Activated T-cell treated with anti-CD3 and anti-CD28 coated beads, Interleukin-2, amount 50 U/mL, for 72 hours (primary cell): ENCODE measurements around the gene CTDSPL. TPM values are rescaled to one million over a fixed set of nuclear protein-coding genes. Genes with fewer than 3 reads are reported as not detected.
"Not testable (repeated sequence)": the region's sequence is repeated elsewhere in the genome, so short reads cannot be mapped to it uniquely, and the experiment has no call there.

Experiments
- ATAC-seq, 2 donors: fragments of 150-1000 bp; cut with Tn5 transposase; replicated peaks in 1 of 2; 2 replicates each; pipeline ENCODE4 v1.10.0; 2021; ENCODE audit warnings: moderate library complexity in 2 of 2, mild to moderate bottlenecking in 1 of 2
- DNase-seq, 2 donors: peaks; one replicate each; pipeline ENCODE4 v3.0.0; 2021 to 2022; ENCODE audit warnings: mixed read lengths in 1 of 2
- H3K27ac Mint-ChIP-seq: one replicate; pipeline ENCODE4 v1.8.0; 2022; ENCODE audit warnings: mild to moderate bottlenecking, moderate library complexity, mixed read lengths
- H3K27me3 Mint-ChIP-seq: one replicate; pipeline ENCODE4 v1.8.0; 2022; ENCODE audit warnings: low read depth, mixed read lengths
- H3K36me3 Mint-ChIP-seq, 2 donors: one replicate each; pipeline ENCODE4 v1.8.0; 2022; ENCODE audit warnings: mixed read lengths in 2 of 2, mild to moderate bottlenecking in 1 of 2; ENCODE audit not compliant: insufficient read depth in 2 of 2
- H3K4me1 Mint-ChIP-seq: one replicate; pipeline ENCODE4 v1.8.0; 2022; ENCODE audit warnings: low read depth, mixed read lengths
- H3K4me3 Mint-ChIP-seq, 2 donors: one replicate each; pipeline ENCODE4 v1.8.0; 2022; ENCODE audit warnings: mild to moderate bottlenecking in 2 of 2, mixed read lengths in 2 of 2, moderate library complexity in 2 of 2
- H3K9me3 Mint-ChIP-seq, 2 donors: one replicate each; pipeline ENCODE4 v1.8.0; 2022; ENCODE audit warnings: mixed read lengths in 2 of 2
- total RNA-seq, 2 donors: library from RNA; stranded (reverse); gene quantifications; one replicate each; pipeline ENCODE4 v1.2.3, GENCODE V29; 2022

CTDSPL gene
- total RNA-seq, 2 donors from 2014 or later = 6.3 to 7.0 TPM

DNA sequence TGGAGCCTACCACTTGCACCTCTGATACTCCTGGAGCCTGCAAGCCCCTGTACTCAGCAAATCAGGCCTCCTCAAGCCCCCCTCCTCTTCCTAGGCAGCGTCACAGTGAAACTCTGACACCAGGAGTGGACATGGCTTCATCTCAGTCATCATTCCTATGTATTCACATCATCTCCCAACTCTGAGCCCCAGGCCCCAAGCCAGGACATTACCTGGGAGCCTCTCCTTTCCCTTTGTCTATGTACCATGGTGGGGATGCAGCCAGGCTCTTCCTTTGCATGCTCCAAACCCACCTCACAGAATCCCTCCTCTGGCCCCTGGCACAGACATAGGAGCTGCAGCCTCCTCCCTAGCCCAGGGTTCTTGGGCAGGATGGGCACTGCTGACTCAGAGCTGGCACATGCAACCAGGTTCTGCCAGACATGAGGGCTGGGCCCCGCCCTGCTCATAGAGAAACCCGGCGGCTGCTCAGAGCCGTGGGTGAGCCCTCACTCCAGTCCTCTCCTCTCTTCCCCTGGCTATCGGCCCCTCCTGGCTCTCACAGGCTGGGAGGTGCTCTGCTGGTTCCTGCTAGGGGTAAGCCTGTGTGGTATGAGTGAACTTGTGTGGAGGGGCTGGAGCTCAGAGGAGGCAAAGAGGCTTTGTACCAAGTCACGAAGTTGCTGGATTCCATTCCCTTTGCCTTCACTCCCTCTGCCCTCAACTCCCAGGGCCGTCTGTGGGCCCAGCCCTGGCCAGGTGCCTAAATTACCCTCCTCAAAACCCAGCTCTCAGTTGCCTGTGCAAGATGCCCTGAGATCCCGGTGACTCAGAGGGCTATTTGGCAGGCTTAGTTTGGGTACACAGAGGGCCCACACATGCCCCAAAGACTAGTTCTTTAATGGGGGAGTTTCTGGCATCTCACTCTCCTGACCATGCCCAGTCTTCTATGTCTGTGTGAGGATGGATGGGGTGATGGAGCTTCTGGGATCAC, 169.6 kb downstream of the CTDSPL start:
- Mint-ChIP-seq H3K4me3 (peak overlapping the region; percentile 48 to 74), H3K4me1 (peaks cover 17% of the 10 kb centered on the region), H3K27me3 (peaks cover 23% of the 10 kb centered on the region), H3K9me3 (no peaks in the 10 kb centered on the region), H3K36me3 (peaks cover 2 to 5% of the 10 kb centered on the region in 2 donors), H3K27ac (no peak overlapping the region)
- DNase-seq = peak; percentile 53 to 65
- peak; percentile 80 to 85 for ATAC-seq

DNA sequence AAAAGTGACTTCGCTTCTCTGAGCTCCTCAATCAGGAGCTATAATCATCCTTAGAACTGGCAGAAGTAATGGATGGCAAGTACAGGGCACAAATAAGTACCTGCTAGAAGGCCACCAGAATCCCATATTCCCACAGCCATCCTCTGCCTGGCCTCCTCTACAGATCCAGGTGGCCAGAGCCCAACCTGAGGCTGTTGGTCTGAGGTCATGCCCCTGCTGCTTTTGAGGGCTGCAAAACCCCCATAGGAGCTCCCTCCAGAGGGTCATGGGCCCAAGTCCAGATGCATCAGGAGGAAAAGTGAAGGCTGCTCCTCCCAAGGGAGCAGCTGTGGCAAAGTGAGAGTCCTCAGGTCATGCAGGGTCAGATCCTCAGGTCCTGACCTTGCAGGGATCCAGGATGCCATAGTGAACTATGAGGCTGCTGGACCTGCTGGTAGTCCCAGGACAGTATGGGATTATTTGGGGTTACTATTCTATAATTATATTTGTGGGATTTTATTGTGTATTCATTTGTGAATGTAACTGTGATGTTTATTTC, 170.7 kb downstream of the CTDSPL start:
- DNase-seq = no peak
- Mint-ChIP-seq H3K27ac (no peak overlapping the region), H3K4me1 (peaks cover 17% of the 10 kb centered on the region)

DNA sequence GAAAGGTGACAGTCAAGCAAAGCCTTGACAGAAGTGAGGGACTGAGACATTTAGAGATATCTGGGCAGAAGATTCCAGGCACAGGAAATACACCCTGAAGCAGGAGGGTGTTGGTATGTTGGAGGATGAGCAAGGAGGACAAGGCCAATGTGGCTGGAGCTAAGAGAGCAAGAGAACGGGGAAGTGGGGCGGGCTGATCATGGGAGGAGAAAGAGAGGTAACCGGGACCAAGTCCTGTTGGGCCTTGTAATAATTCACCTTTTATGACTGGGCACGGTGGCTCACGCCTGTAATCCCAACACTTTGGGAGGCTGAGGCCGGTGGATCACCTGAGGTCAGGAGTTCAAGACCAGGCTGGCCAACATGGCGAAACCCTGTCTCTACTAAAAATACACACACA, 171.9 kb downstream of the CTDSPL start:
- not testable (repeated sequence) for H3K4me3 Mint-ChIP-seq, ATAC-seq, DNase-seq, H3K9me3 Mint-ChIP-seq
- Mint-ChIP-seq H3K27ac (peak overlapping the region; percentile 3), H3K4me1 (peaks cover 22% of the 10 kb centered on the region), H3K36me3 (peaks cover 9 to 12% of the 10 kb centered on the region in 2 donors), H3K27me3 (peaks cover 18% of the 10 kb centered on the region)

More for the DNA sequence above, 170.7 kb downstream of the CTDSPL start:
- Mint-ChIP-seq H3K27me3 (peaks cover 23% of the 10 kb centered on the region), H3K4me3 (no peak overlapping the region), H3K36me3 (peaks cover 2 to 5% of the 10 kb centered on the region in 2 donors), H3K9me3 (no peaks in the 10 kb centered on the region)
- ATAC-seq = no peak

Other genes starting within 250 kb of the CTDSPL start
- gene VILL, start 128.9 kb downstream of the CTDSPL start, total RNA-seq = 10 to 100 TPM; 12.5 to 16.1 TPM
- 10 to 100 TPM; 15.4 to 16.8 TPM for gene PLCD1, start 167.8 kb downstream of the CTDSPL start, total RNA-seq
- under 1 TPM; 0.43 to 0.81 TPM for gene DLEC1, start 177.3 kb downstream of the CTDSPL start, total RNA-seq